ENCODE results near the gene BCL11B.

DNA sequence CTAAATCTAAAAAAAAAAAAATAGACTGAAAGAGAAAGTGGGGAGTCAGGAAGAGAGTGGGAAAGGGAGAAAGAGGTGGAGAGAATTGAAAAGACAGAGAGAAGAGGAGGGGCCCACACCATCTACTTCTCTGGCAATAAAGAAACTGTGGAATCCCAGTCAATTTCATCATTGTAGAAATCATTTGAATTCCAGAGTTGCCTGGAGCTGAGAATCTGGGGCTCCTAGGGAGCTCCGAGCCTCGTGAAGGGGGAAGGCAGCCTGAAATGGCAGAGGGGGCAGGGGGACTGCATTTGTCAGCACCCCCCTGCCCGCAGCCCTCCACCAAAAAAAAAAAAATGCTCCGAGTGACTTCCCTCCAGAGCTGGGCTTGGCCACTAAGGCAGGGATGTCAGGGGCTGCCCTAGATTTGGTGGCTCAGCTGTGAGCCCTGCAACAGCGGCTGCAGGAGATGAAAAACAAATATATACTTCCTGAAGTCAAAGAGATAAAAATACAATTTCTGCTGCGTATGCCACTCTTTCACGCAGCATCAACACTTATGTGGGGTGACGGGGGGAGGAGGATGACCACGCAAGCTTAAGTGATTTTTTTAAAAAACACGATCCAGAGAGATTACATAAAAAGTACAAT lies 80.5 kb downstream of the BCL11B start:
- TF ChIP-seq, protein P1, sequence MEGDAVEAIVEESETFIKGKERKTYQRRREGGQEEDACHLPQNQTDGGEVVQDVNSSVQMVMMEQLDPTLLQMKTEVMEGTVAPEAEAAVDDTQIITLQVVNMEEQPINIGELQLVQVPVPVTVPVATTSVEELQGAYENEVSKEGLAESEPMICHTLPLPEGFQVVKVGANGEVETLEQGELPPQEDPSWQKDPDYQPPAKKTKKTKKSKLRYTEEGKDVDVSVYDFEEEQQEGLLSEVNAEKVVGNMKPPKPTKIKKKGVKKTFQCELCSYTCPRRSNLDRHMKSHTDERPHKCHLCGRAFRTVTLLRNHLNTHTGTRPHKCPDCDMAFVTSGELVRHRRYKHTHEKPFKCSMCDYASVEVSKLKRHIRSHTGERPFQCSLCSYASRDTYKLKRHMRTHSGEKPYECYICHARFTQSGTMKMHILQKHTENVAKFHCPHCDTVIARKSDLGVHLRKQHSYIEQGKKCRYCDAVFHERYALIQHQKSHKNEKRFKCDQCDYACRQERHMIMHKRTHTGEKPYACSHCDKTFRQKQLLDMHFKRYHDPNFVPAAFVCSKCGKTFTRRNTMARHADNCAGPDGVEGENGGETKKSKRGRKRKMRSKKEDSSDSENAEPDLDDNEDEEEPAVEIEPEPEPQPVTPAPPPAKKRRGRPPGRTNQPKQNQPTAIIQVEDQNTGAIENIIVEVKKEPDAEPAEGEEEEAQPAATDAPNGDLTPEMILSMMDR (IDR thresholded peaks at IDR 0.05) = no peak
- TF ChIP-seq POLR2A (IDR thresholded peaks at IDR 0.05) = no peak

Measured in Peyer's patch (tissue), 4 donors.